Chondrocyte (in vitro differentiated cells): ENCODE measurements around the gene LPCAT2. TPM values are rescaled to one million over a fixed set of nuclear protein-coding genes. Genes with fewer than 3 reads are reported as not detected.

Experiments used
- DNase-seq: peaks from one replicate; pipeline ENCODE4 v3.0.0; 2021; ENCODE audit warnings: mixed read lengths, low spot score
- H3K27ac Mint-ChIP-seq: one replicate; pipeline ENCODE4 v1.8.0; 2021; ENCODE audit warnings: mild to moderate bottlenecking, moderate library complexity, mixed read lengths; ENCODE audit not compliant: unreplicated experiment
- H3K27me3 Mint-ChIP-seq: 2 replicates; pipeline ENCODE4 v1.8.0; 2021; ENCODE audit warnings: low read depth, mixed read lengths
- H3K36me3 Mint-ChIP-seq: 2 replicates; pipeline ENCODE4 v1.8.0; 2021; ENCODE audit warnings: low read depth, mixed read lengths
- H3K4me1 Mint-ChIP-seq: 2 replicates; pipeline ENCODE4 v1.8.0; 2021; ENCODE audit warnings: low read depth, mild to moderate bottlenecking, mixed read lengths
- H3K4me3 Mint-ChIP-seq: one replicate; pipeline ENCODE4 v1.8.0; 2021; ENCODE audit warnings: mild to moderate bottlenecking, moderate library complexity, mixed read lengths; ENCODE audit not compliant: unreplicated experiment
- H3K9me3 Mint-ChIP-seq: 2 replicates; pipeline ENCODE4 v1.8.0; 2021; ENCODE audit warnings: low read depth, mixed read lengths
- total RNA-seq: library from RNA; stranded (reverse); gene quantifications from 3 replicates; pipeline ENCODE4 v1.2.1, GENCODE V29; 2021
- TF ChIP-seq, protein P1 (sequence below): fragments of 200-600 bp; sonication (generic); IDR thresholded peaks from 2 replicates; pipeline ENCODE4 v1.5.0; 2021; ENCODE audit warnings: antibody characterized with exemption, mild to moderate bottlenecking, moderate library complexity

The LPCAT2 gene
- total RNA-seq, 1 donor from 2014 or later = 17.4 TPM

- no peak for DNase-seq
- TF ChIP-seq, protein P1, sequence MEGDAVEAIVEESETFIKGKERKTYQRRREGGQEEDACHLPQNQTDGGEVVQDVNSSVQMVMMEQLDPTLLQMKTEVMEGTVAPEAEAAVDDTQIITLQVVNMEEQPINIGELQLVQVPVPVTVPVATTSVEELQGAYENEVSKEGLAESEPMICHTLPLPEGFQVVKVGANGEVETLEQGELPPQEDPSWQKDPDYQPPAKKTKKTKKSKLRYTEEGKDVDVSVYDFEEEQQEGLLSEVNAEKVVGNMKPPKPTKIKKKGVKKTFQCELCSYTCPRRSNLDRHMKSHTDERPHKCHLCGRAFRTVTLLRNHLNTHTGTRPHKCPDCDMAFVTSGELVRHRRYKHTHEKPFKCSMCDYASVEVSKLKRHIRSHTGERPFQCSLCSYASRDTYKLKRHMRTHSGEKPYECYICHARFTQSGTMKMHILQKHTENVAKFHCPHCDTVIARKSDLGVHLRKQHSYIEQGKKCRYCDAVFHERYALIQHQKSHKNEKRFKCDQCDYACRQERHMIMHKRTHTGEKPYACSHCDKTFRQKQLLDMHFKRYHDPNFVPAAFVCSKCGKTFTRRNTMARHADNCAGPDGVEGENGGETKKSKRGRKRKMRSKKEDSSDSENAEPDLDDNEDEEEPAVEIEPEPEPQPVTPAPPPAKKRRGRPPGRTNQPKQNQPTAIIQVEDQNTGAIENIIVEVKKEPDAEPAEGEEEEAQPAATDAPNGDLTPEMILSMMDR = no peak
- Mint-ChIP-seq H3K4me3 (no peak overlapping the region), H3K9me3 (no peaks in the 10 kb centered on the region), H3K4me1 (peaks cover 37% of the 10 kb centered on the region), H3K36me3 (no peaks in the 10 kb centered on the region), H3K27me3 (no peaks in the 10 kb centered on the region), H3K27ac (no peak overlapping the region)
These were observed 31.1 kb upstream of the LPCAT2 start for GRCh38 chr16:55477736-55478135.

DNA sequence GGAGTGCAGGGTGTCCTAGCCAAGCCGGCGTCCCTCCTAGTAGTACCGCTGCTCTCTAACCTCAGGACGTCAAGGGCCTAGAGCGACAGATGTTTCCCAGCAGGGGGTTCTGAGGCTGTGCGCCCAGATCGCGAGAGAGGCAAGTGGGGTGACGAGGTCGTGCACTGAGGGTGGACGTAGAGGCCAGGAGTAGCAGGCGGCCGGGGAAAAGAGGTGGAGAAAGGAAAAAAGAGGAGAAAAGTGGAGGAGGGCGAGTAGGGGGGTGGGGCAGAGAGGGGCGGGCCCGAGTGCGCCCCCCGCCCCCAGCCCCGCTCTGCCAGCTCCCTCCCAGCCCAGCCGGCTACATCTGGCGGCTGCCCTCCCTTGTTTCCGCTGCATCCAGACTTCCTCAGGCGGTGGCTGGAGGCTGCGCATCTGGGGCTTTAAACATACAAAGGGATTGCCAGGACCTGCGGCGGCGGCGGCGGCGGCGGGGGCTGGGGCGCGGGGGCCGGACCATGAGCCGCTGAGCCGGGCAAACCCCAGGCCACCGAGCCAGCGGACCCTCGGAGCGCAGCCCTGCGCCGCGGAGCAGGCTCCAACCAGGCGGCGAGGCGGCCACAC is 29.9 kb upstream of the LPCAT2 start, which contains the start of gene MMP2:
Gene MMP2, plus strand, starts transcription at position 372 of the 603 bp plus-strand sequence. CDS start 282 bp downstream, outside the sequence.
- no peaks in the 10 kb centered on the region for H3K27me3 Mint-ChIP-seq
- DNase-seq = no peak

DNA sequence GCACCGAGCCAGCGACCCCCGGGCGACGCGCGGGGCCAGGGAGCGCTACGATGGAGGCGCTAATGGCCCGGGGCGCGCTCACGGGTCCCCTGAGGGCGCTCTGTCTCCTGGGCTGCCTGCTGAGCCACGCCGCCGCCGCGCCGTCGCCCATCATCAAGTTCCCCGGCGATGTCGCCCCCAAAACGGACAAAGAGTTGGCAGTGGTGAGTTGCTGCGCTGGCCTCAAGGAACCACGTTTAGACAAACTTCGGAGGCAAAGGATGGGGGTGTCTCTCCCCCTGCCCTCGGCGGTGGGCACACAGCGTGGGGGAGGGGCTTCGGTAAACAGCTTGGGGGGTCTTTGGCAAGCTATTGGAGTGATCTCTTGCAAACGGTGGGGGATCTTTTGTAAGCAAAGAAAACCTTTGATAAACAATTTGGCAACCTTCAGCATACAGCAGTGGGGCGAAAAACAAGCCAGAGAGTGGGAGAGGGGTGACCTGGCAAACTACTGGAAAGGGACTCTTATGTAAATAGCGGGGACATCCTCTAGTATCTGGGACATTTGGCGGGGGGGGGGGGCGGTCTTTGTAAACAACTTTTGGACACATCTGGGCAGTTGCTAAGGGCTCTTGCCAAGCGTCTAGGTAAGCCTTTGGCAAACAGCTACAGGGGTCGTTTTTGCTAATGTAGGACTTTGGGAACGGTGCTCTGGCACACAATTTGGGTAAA is 29.3 kb upstream of the LPCAT2 start:
- Mint-ChIP-seq H3K27me3 (no peaks in the 10 kb centered on the region), H3K9me3 (no peaks in the 10 kb centered on the region), H3K4me3 (peak overlapping the region; percentile 90), H3K36me3 (peaks cover 8% of the 10 kb centered on the region), H3K4me1 (peaks cover 36% of the 10 kb centered on the region), H3K27ac (peak overlapping the region; percentile 62)
- no peak for DNase-seq
- TF ChIP-seq, protein P1 = no peak

More for the DNA sequence above, 29.9 kb upstream of the LPCAT2 start, which contains the start of gene MMP2:
- Mint-ChIP-seq H3K9me3 (no peaks in the 10 kb centered on the region), H3K27ac (peak within 1 kb of the TSS; percentile 62), H3K4me1 (peaks cover 36% of the 10 kb centered on the region), H3K36me3 (peaks cover 5% of the 10 kb centered on the region), H3K4me3 (peak within 1 kb of the TSS; percentile 90)
- TF ChIP-seq, protein P1 = no peak

- no peak for DNase-seq
- Mint-ChIP-seq H3K36me3 (peaks cover 12% of the 10 kb centered on the region), H3K4me1 (peaks cover 36% of the 10 kb centered on the region), H3K9me3 (peaks cover 3% of the 10 kb centered on the region), H3K4me3 (peak overlapping the region; percentile 90), H3K27me3 (no peaks in the 10 kb centered on the region), H3K27ac (peak overlapping the region; percentile 6)
- TF ChIP-seq, protein P1 = no peak
These were observed 28.6 kb upstream of the LPCAT2 start for GRCh38 chr16:55480228-55480655.

DNA sequence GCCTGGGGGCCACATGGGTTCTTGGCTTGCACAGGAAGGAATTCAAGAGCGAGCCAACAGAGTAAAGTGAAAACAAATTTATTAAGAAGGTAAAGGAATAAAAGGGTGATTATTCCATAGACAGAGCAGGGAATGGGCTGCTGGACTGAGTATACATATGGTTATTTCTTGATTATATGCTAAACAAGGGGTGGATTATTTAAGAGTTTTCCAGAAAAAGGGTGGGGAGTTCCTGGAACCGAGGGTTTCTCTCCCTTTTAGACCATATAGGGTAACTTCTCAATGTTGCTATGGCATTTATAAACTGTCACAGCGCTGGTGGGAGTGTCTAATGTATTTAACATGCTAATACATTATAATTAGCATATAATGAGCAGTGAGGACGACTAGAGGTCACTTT is 27.8 kb upstream of the LPCAT2 start:
- H3K27ac Mint-ChIP-seq = no peak overlapping the region
- DNase-seq = no peak
- TF ChIP-seq, protein P1 = no peak
- H3K4me3 Mint-ChIP-seq = peak overlapping the region; percentile 90
- H3K36me3 Mint-ChIP-seq = peaks cover 16% of the 10 kb centered on the region
- H3K27me3 Mint-ChIP-seq = no peaks in the 10 kb centered on the region
- peaks cover 36% of the 10 kb centered on the region for H3K4me1 Mint-ChIP-seq
- H3K9me3 Mint-ChIP-seq = peaks cover 3% of the 10 kb centered on the region
